DMS153 treated with DMSO at 0.1 percent for 48 hours (cell line): Measurements from ENCODE around the gene TCF4.

ENCODE experiments used
- DNase-seq: peaks from one replicate; lab custom pipeline; 2025; ENCODE audit not compliant: unreplicated experiment; lab: John Stamatoyannopoulos, UW

TCF4 gene

DNA sequence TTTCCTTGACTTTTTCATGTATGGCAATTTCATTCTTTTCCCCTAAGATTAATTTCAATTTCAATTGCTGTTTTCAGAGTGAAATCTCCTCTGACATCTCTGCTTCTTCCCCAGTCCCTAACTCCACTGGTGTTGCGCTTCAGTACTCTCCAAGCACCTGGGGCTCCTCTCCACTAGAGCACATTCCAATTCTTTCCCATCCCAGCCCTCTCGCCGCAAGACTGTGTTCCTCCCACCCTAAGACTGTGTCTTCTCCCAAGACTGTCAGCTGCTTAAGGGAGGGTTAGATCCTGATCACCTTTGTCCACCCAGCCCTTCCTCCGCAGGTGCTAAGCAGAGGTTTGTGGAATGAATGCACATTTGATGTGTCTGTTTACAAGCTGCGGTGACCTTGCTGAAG, 373.0 kb downstream of the TCF4 start:
- no peak for DNase-seq

DNA sequence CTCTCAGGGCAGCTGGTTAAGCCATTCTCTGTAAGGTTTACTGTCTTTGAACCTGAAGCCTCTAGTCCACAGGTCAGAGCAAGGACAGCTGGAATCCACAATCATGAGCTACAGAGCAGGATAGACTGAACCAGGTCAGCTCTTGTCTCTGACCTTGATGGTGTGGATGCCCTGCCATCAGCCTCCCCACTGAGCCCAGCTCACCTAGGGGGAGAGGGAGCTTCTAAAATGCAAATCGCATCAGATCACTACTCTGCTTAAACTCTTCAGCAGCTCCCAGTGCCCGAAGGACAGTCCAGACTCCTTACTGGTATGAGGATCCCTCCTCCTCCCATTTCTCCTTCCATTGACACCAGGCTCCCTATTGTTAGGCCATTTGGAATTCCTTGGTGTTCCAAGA, 373.5 kb downstream of the TCF4 start:
- DNase-seq = no peak

DNA sequence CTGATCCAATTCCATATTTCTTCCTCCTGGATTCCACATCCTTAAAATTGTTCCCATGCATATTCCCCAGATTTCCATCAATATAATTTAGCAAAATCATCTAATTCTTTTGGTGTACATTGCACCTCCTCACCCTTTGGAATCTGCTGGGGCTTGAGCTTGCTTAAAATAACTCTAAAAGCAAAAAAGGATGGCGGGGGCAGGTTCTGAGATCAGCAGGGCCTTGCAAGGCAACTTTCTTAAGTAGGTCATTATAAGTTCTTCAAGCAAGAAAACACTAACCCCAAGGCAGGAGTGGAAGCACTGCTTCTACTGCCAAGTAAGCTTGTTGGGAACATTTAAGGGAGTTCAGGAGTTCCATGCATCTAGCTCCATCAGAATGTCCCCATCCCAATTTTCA, 374.4 kb downstream of the TCF4 start:
- no peak for DNase-seq

DNA sequence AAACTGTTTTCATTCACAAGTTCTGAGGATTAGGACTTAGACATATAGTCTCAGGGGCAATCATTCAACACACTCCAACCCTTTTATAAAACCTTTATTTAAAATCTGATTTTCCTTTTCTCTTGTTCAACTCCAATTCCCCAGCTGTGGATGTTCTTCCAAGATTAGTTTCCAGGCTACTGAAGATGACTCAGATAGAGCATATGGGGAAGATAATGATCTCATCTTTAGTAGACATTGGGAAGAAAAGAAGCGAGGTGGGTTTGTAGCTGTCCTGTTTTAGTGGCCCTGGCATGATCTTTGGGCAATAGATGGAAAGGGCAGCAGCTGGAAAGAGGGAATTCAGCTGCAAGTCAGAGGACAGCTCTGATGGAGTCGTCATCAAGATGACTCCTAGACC, 381.1 kb downstream of the TCF4 start:
- DNase-seq = no peak

DNA sequence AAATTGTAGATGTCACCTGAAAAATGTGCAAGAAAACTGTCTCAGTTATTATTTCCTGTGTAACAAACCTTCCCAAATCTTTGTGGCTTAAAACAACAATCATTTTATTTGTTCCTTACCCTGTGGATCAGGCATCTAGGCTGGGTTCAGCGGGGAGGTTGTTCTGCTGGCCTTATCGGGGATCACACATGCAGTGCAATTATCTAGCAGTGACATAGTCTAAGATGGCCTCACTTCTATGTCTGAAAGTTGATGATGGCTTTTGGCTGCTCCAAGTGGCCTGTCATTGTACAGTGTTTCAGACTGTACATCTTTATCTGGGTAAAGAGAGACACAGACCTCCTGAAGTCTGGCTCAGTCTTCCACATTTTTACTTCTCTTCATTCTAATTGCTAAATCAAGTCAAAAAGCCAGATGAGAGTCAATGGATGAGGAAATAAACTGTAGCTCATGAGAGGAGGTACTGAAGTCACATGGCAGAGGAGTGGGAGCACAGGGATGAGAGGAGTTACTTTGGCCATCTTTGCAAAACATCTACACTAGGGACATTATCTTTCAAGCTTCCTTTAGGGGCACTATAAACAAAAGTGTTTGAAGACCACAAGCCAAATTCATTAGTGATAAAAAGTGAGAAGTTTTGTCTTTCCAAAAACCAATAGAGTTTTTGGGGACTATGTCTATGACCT, 385.6 kb downstream of the TCF4 start:
- no peak for DNase-seq

DNA sequence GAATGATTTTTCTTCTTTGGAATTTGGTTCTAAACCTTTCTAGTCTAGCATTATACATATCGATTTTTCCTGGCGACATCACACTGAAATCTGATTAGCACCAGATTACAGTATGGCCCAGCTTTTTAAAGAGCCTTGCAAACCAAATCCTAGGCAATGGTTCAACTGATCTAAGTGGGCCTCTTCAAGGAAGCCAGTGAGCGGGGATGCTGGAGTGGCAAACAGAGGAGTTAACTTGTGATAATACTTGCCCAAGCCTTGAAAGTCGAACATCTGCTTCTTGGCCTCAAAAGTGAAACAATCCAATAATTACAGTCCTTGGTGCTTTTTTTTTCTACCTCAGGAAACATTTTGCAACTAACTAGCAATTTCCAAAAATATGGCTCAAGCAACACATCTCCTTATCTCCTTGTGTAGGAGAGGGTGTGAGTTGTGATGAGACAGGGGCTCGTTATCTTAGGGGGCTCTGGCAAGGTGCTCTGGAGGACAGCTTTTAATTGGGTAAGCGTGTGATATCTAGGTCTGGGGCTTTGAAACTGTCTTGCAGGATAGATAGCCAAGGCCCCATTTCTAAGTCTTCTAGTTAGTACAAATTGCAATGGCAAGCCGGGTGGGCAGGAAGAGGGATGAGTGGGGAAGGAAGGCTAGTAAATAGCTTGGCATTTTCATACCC, 388.6 kb downstream of the TCF4 start:
- no peak for DNase-seq

DNA sequence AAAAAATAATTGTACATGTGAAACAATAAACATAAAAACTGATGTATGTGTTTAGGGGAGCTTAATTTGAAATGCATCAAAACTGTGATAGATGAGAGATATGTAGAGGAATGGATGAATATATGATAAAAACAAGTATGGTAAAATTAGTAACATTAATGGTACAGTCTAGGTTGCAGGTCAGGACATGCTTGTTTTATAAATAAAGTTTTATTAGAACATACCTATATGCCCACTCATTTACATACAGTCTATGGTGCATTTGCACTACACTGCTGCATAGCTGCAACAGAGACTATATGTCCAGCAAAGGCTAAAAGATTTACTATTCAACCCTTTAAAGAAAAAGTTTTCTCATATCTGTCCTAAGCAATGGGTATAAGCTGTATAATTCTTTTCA, 392.1 kb downstream of the TCF4 start:
- no peak for DNase-seq

DNA sequence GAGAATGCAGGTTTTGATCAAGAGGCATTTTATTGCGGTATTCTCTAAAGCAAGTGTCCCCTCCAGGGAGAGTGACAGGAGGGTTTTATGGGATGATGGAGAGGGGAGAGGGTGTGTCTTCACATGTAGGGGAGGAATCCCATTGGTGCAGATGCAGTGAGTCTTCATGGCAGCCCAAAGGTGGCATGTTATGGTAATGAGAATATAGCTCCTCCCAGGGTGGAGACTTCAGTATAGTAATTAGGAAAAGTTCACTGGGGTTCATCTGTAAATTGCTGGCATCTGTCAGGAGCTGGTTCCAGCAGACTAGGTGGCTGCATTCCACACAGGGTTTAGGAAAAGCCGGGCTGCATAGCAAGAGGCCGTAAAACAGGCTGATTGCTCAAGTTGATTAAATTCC, 398.0 kb downstream of the TCF4 start:
- DNase-seq = no peak

DNA sequence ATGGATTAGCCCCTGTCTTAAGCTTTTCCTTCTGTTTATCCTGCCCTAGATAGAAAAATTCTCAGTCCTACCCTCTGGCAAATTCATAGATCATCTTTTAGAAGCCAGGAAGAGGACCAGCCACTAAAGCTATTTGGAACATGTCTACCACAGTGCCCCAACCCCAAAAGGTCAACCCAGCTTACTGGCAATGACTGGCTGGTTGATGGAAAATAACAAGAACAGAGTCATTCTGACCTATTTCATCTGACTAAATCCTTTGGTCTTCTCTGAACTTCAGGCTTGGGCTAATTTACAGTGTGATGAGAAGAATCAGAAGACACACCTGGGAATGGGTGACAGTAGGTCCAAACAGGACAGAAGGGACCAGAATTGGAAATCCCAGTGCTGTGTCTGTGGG, 401.4 kb downstream of the TCF4 start:
- DNase-seq = no peak

DNA sequence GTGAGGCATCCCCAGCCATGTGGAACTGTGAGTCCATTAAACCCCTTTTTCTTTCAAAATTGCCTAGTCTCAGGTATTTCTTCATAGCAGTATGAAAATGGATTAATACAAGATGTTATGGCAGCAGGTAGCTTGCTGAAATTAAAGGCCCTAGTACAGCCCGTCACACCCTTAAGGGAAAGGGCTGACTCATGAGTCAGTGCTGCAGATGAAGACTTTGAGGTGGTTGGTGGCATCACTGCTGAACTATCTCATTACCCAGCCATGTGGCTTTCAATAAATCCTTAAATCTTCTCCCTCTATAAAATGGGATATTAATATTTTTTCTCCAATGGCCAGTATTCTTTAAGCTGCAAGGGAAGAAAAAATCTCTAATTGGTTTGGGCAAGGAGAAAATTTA, 402.6 kb downstream of the TCF4 start:
- DNase-seq = no peak

DNA sequence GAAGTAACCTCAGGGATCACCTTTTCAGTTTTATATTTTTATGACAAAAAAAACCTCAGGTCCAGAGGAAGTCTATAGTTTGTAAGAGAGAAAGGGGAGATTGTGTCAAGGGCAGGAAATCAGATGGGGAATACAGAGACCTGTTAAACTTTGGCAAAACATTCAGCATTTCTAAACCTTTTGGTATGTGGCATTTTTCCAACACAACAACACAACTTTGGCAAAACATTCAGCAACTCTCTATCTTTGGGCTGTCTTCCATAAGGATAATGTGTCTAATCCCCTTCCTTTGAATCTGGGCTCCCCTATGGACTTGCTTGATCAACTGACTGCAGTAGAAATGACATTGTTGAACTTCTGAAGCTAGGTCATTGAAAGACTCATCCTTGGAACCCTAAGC, 408.2 kb downstream of the TCF4 start:
- no peak for DNase-seq

DNA sequence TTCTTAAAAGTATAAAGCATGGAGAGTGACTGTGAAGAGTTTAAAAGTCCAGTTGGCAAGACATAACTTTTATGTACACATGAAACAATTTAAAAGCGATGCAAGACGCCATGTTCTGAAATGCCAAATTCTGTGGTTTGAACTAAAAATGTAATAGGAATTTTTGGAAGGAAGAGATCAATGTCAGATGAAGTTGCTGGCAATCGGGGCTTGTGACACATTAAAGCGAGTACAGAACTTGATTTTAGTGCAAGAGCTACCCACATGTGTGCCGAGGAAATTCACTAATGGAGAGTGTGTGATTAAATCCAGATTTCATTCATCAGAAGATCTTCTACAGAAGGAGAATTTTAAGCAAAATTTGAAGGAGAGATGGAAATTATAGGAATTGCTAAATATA, 408.6 kb downstream of the TCF4 start:
- DNase-seq = no peak

DNA sequence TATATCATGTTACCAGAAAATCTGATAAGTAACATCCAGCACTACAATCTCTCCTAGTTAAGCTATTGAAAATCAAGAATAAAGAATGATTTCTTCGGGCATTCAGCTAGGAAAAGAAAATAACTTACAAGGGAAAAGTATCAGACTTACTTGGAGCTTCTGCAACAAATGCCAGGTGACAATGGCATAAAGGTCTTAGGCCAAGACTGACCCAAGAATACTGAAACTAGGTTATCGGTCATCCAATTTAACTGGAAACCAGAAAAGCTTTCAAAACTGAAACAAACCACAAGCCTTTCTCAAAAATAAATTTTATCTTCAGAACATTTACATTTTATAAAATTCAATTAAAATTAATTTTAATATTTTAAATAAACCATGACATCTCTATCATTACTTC, 414.7 kb downstream of the TCF4 start:
- no peak for DNase-seq
